Pancreas (tissue), 10 donors: ENCODE measurements around the gene PLCB1. TPM values are rescaled to one million over a fixed set of nuclear protein-coding genes. Genes with fewer than 3 reads are reported as not detected.

ENCODE experiments used
- ATAC-seq, 4 donors: fragments of 200-7000 bp; cut with Tn5 transposase; one replicate each; pipeline versions ENCODE4 v1.8.0 to v1.9.1; 2020; ENCODE audit warnings: mild to moderate bottlenecking in 4 of 4, moderate library complexity in 4 of 4
- DNase-seq, 6 donors: peaks; one replicate each; pipeline ENCODE4 v3.0.0-alpha.2; 2020
- FAIRE-seq: peaks from 2 replicates; lab custom pipeline; 2012; peaks lifted over from hg19 to GRCh38; lab: Jason Lieb, UNC
- H3K27ac ChIP-seq, 4 donors: fragments of 200-600 bp; sonication (generic); 1 replicate in 3 of 4; 2 replicates in 1 of 4; pipeline versions ENCODE4 v1.5.0 to v1.8.0; 2020
- H3K27me3 ChIP-seq, 4 donors: fragments of 200-600 bp; one replicate each; pipeline ENCODE4 v1.8.0; 2021
- H3K36me3 ChIP-seq, 3 donors: fragments of 200-600 bp; sonication (generic) in 1 of 3; one replicate each; pipeline versions ENCODE4 v1.5.0 to v1.8.0; 2020 to 2021
- H3K4me1 ChIP-seq, 3 donors: fragments of 200-600 bp; one replicate each; pipeline ENCODE4 v1.8.0; 2021
- H3K4me3 ChIP-seq, 4 donors: fragments of 200-600 bp; sonication (generic) in 2 of 4; one replicate each; pipeline versions ENCODE4 v1.5.0 to v1.8.0; 2020 to 2021
- H3K9me3 ChIP-seq, 4 donors: fragments of 200-600 bp; one replicate each; pipeline ENCODE4 v1.8.0; 2021
- CTCF ChIP-seq, 4 donors: fragments of 200-600 bp; sonication (generic) in 3 of 4; IDR thresholded peaks; one replicate each; pipeline versions ENCODE4 v1.5.0 to v1.8.0; 2021; ENCODE audit warnings: antibody characterized with exemption in 4 of 4
- WGBS, 2 donors: extraction: QIAGEN DNeasy Blood & Tissue Kit; methylation state at CpG; one replicate each; pipeline ENCODE4 v1.1.7; 2013; 5-methylcytosine and 5-hydroxymethylcytosine counted together
- intact Hi-C, 3 donors: fragments of 100-400 bp; cut with DNase I; formaldehyde crosslinking; loops; one replicate each; pipeline versions ENCODE4 v1.11.1 to v1.14.2; 2022
- polyA plus RNA-seq, 2 donors: library from polyadenylated mRNA; stranded (reverse); fragments of 200-250 nt; gene quantifications; one replicate each; pipeline ENCODE4 v1.2.3, GENCODE V29; 2013
- total RNA-seq, 6 donors: library from RNA; stranded (reverse); fragmentation: NEBNext Ultra II Directional in 4 of 6; extraction: Animal tissue kit (Norgen Biotek cat#: 25700) in 4 of 6; gene quantifications; one replicate each; pipeline versions ENCODE4 v1.2.1 to v1.2.4, GENCODE V29; 2021 to 2023
- donor health status: healthy with polysubstance abuse.
- donor health status: DM: no; HTN: no; CAD: no; lungs with moderate emphysema.
- donor health status: DM: no; HTN: no; CAD: no.
- donor health status: control.
- donor health status: control.
- donor health status: Bipolar disorder and iron deficiency.
- donor health status: DM: yes; HTN: yes; CAD: no.
- donor health status: DM: no; HTN: no; CAD: no.
- donor health status: DM: no; HTN: no; CAD: no.
- donor health status: DM: yes; HTN: yes; CAD: no.

The PLCB1 gene
- total and polyA plus RNA-seq, 8 donors, result 4.5 to 18.7 (median 13.7) TPM

- no peaks in the 10 kb centered on the region for H3K4me1 ChIP-seq
- no peaks in the 10 kb centered on the region for H3K9me3 ChIP-seq
- no peaks in the 10 kb centered on the region for H3K36me3 ChIP-seq
- no peak overlapping the region for H3K27ac ChIP-seq
- intact Hi-C loops, result no loop called here
- TF ChIP-seq CTCF (IDR thresholded peaks at IDR 0.05), result no peak
- H3K4me3 ChIP-seq, result no peak overlapping the region
- no peak for ATAC-seq
- no peak for FAIRE-seq
- H3K27me3 ChIP-seq, result no peaks in the 10 kb centered on the region
- DNase-seq, result no peak
- WGBS, 2 donors, result 84% methylated on average over 4 of the region's 4 CpGs
Measured at GRCh38 chr20:8764344-8764962, 632.4 kb downstream of the PLCB1 start.

- Histone ChIP-seq H3K27ac (no peak overlapping the region), H3K4me1 (no peaks in the 10 kb centered on the region), H3K9me3 (no peaks in the 10 kb centered on the region), H3K36me3 (no peaks in the 10 kb centered on the region), H3K4me3 (no peak overlapping the region), H3K27me3 (no peaks in the 10 kb centered on the region)
- FAIRE-seq (no peak), ATAC-seq (no peak), DNase-seq (no peak)
- 95 to 96% methylated on average over 5 of the region's 5 CpGs for whole genome bisulfite sequencing, 2 donors
- TF ChIP-seq CTCF (IDR thresholded peaks at IDR 0.05), result no peak
- intact Hi-C loops, result no loop called here
Measured at GRCh38 chr20:8766868-8767390, 634.9 kb downstream of the PLCB1 start.

- intact Hi-C loops, result no loop called here
- Histone ChIP-seq H3K4me1 (no peaks in the 10 kb centered on the region), H3K27me3 (no peaks in the 10 kb centered on the region), H3K9me3 (no peaks in the 10 kb centered on the region), H3K27ac (no peak overlapping the region), H3K36me3 (no peaks in the 10 kb centered on the region), H3K4me3 (no peak overlapping the region)
- 85 to 91% methylated on average over 5 of the region's 5 CpGs for WGBS, 2 donors
- no peak for DNase-seq
- no peak for ATAC-seq
- TF ChIP-seq CTCF (IDR thresholded peaks at IDR 0.05), result no peak
- no peak for FAIRE-seq
Measured at GRCh38 chr20:8774412-8774811, 642.3 kb downstream of the PLCB1 start.

- Histone ChIP-seq H3K36me3 (no peaks in the 10 kb centered on the region), H3K4me3 (no peak overlapping the region), H3K27me3 (no peaks in the 10 kb centered on the region), H3K27ac (no peak overlapping the region), H3K9me3 (no peaks in the 10 kb centered on the region), H3K4me1 (no peaks in the 10 kb centered on the region)
- WGBS, 2 donors, result 86 to 88% methylated on average over 4 of the region's 4 CpGs
- DNase-seq (no peak), ATAC-seq (no peak), FAIRE-seq (no peak)
- intact Hi-C loops, result no loop called here
- TF ChIP-seq CTCF (IDR thresholded peaks at IDR 0.05), result no peak
Measured at GRCh38 chr20:8777911-8778310, 645.8 kb downstream of the PLCB1 start.

- no peak overlapping the region for H3K27ac ChIP-seq
- intact Hi-C loops, result no loop called here
- no peak for ATAC-seq
Measured at GRCh38 chr20:8778387-8778786, 646.3 kb downstream of the PLCB1 start.

More at GRCh38 chr20:8778387-8778786, 646.3 kb downstream of the PLCB1 start:
- TF ChIP-seq CTCF (IDR thresholded peaks at IDR 0.05), result no peak
- Histone ChIP-seq H3K9me3 (no peaks in the 10 kb centered on the region), H3K4me3 (no peak overlapping the region), H3K4me1 (no peaks in the 10 kb centered on the region), H3K27me3 (no peaks in the 10 kb centered on the region), H3K36me3 (no peaks in the 10 kb centered on the region)
- DNase-seq (no peak), FAIRE-seq (no peak)
